PC-9 (cell line): ENCODE measurements around the gene VGLL4. TPM values are rescaled to one million over a fixed set of nuclear protein-coding genes. Genes with fewer than 3 reads are reported as not detected.

Experiments used
- BruUV-seq: library from RNA; stranded (reverse); fragments of 400-500 nt; replicated peaks from 2 replicates; lab custom pipeline; 2021; lab: Mats Ljungman, UMichigan
- CTCF ChIA-PET: fragments of 300-600 bp; sonication (Branson Sonifier 250); formaldehyde crosslinking; loops from one replicate; lab custom pipeline; 2022; ENCODE audit warnings: antibody characterized with exemption; lab: Charles Lee
- POLR2A ChIA-PET: fragments of 300-600 bp; sonication (Branson Sonifier 250); formaldehyde crosslinking; loops from one replicate; lab custom pipeline; 2022; ENCODE audit warnings: antibody characterized with exemption; ENCODE audit not compliant: unreplicated experiment; lab: Charles Lee
- DNase-seq, 2 experiments: peaks; one replicate each; pipeline versions ENCODE4 v3.0.0 to v3.0.0-alpha.2; 2015 to 2022; ENCODE audit warnings: mixed read lengths in 1 of 2
- H2AFZ ChIP-seq: fragments of 200-600 bp; sonication (generic); 2 replicates; pipeline ENCODE4 v1.8.1; 2017; ENCODE audit warnings: antibody characterized with exemption
- H3F3A ChIP-seq: fragments of 200-600 bp; sonication (generic); 2 replicates; pipeline ENCODE4 v1.8.1; 2017; ENCODE audit warnings: antibody characterized with exemption, mild to moderate bottlenecking, low read depth; ENCODE audit not compliant: insufficient read depth
- H3K27ac ChIP-seq: fragments of 200-600 bp; sonication (generic); 2 replicates; pipeline ENCODE4 v1.6.1; 2016; ENCODE audit warnings: mixed run types
- H3K27me3 ChIP-seq: fragments of 200-600 bp; sonication (generic); 2 replicates; pipeline ENCODE4 v1.6.1; 2016; ENCODE audit warnings: low read depth, mixed run types; ENCODE audit not compliant: insufficient read depth
- H3K36me3 ChIP-seq: fragments of 200-600 bp; sonication (generic); 2 replicates; pipeline ENCODE4 v1.6.1; 2016; ENCODE audit warnings: low read depth, mixed run types
- H3K4me1 ChIP-seq: fragments of 200-600 bp; sonication (generic); replicated peaks from 2 replicates; pipeline ENCODE4 v1.6.1; 2016; ENCODE audit warnings: mixed run types; ENCODE audit not compliant: insufficient read depth
- H3K4me2 ChIP-seq: fragments of 200-600 bp; sonication (generic); 2 replicates; pipeline ENCODE4 v1.6.1; 2017; ENCODE audit warnings: mixed run types
- H3K4me3 ChIP-seq: fragments of 200-600 bp; sonication (generic); 2 replicates; pipeline ENCODE4 v1.6.1; 2016; ENCODE audit warnings: mixed run types
- H3K79me2 ChIP-seq: fragments of 200-600 bp; sonication (generic); 2 replicates; pipeline ENCODE4 v1.6.1; 2017; ENCODE audit warnings: low read depth, mixed run types
- H3K9me2 ChIP-seq: fragments of 200-600 bp; sonication (generic); 2 replicates; pipeline ENCODE4 v1.8.1; 2017; ENCODE audit warnings: mild to moderate bottlenecking; ENCODE audit not compliant: insufficient read depth
- H3K9me3 ChIP-seq: fragments of 200-600 bp; sonication (generic); 2 replicates; pipeline ENCODE4 v1.8.1; 2016; ENCODE audit warnings: low read depth; ENCODE audit not compliant: insufficient read depth
- H4K20me1 ChIP-seq: fragments of 200-600 bp; sonication (generic); 2 replicates; pipeline ENCODE4 v1.8.1; 2017; ENCODE audit not compliant: insufficient read depth
- CTCF ChIP-seq: fragments of 200-600 bp; sonication (generic); conservative IDR thresholded peaks from 2 replicates; pipeline ENCODE4 v1.6.1; 2017; ENCODE audit warnings: mixed run types, antibody characterized with exemption, mild to moderate bottlenecking, moderate library complexity
- EZH2 ChIP-seq: fragments of 200-600 bp; sonication (generic); IDR thresholded peaks from 2 replicates; pipeline ENCODE4 v1.8.0; 2017; ENCODE audit warnings: antibody characterized with exemption, low read depth
- intact Hi-C: fragments of 100-400 bp; cut with micrococcal nuclease; formaldehyde crosslinking; loops from one replicate; pipeline ENCODE4 v1.10.0; 2022; ENCODE audit not compliant: unreplicated experiment
- total RNA-seq: library from RNA; stranded (reverse); gene quantifications from 2 replicates; pipeline ENCODE4 v1.2.3, GENCODE V29; 2021

The VGLL4 gene
- total RNA-seq, 1 experiment from 2014 or later = 42.2 TPM

- no peaks in the 10 kb centered on the region for H3K27me3 ChIP-seq
- peaks cover 5% of the 10 kb centered on the region; the same call in 1 of the 2 replicates for H4K20me1 ChIP-seq
- CTCF ChIA-PET = no interaction called here
- no peak overlapping the region for H3K4me3 ChIP-seq
- no peak for TF ChIP-seq CTCF
- no peak for TF ChIP-seq EZH2
- H3K79me2 ChIP-seq = peaks cover 11% of the 10 kb centered on the region; the same call in 1 of the 2 replicates
- POLR2A ChIA-PET = no interaction called here
- H3K36me3 ChIP-seq = no peaks in the 10 kb centered on the region
- no peaks in the 10 kb centered on the region for H3K4me1 ChIP-seq
- no peak overlapping the region for H3K4me2 ChIP-seq
- BruUV-seq = no TSS peak
- H2AFZ ChIP-seq = no peak overlapping the region
- intact Hi-C loops = no loop called here
- peaks cover 17% of the 10 kb centered on the region for H3F3A ChIP-seq
- no peaks in the 10 kb centered on the region for H3K9me2 ChIP-seq
- no peaks in the 10 kb centered on the region for H3K9me3 ChIP-seq
- no peak for DNase-seq
- no peak overlapping the region for H3K27ac ChIP-seq
Measured at GRCh38 chr3:11680509-11680908, 36.8 kb upstream of the VGLL4 start.

DNA sequence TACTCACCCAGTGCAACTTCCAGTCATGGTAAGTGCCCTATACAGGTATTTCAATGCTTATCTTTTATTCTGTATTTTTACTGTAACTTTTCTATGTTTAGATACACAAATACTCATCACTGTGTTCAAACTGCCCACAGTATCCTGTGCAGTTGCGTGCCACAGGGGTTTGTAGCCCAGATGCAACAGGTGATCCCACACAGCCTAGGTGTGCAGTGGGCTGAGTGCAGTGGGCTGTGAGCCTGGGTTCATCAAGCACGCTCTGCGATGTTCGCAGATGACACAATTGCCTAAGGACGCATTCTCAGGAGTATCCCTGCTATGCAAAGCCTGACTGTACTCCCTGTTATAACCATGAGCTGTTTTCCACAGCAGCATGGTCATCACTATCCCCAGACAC is 36.2 kb upstream of the VGLL4 start:
- ChIA-PET POLR2A (no interaction called here), CTCF (no interaction called here)
- DNase-seq = no peak
- TF ChIP-seq CTCF (no peak), EZH2 (no peak)
- no peaks in the 10 kb centered on the region for H3K9me2 ChIP-seq
- H3K27me3 ChIP-seq = no peaks in the 10 kb centered on the region
- no peak overlapping the region for H3K4me2 ChIP-seq
- H4K20me1 ChIP-seq = peaks cover 5% of the 10 kb centered on the region; the same call in 1 of the 2 replicates
- intact Hi-C loops = loop anchor here (10.0 kb wide), 1 partner anchor 95 kb away; no protein-coding TSS in a partner anchor
- H3K9me3 ChIP-seq = no peaks in the 10 kb centered on the region
- no peaks in the 10 kb centered on the region for H3K36me3 ChIP-seq
- H3K79me2 ChIP-seq = peaks cover 17% of the 10 kb centered on the region; the same call in 1 of the 2 replicates
- H2AFZ ChIP-seq = no peak overlapping the region
- no TSS peak for BruUV-seq
- H3K4me3 ChIP-seq = no peak overlapping the region
- H3K4me1 ChIP-seq = no peaks in the 10 kb centered on the region
- peaks cover 17% of the 10 kb centered on the region for H3F3A ChIP-seq
- H3K27ac ChIP-seq = no peak overlapping the region

GRCh38 chr3:11672363-11672762 is 28.6 kb upstream of the VGLL4 start:
- Histone ChIP-seq H3K4me1 (peaks cover 16% of the 10 kb centered on the region), H3F3A (peaks cover 18% of the 10 kb centered on the region), H3K9me3 (no peaks in the 10 kb centered on the region), H2AFZ (no peak overlapping the region), H3K4me3 (no peak overlapping the region), H3K4me2 (peak overlapping the region; percentile 22), H4K20me1 (peaks cover 15% of the 10 kb centered on the region; the same call in 1 of the 2 replicates), H3K79me2 (peaks cover 52% of the 10 kb centered on the region), H3K36me3 (no peaks in the 10 kb centered on the region), H3K27ac (peak overlapping the region; percentile 24), H3K9me2 (no peaks in the 10 kb centered on the region), H3K27me3 (no peaks in the 10 kb centered on the region)
- no TSS peak for BruUV-seq
- ChIA-PET CTCF (no interaction called here), POLR2A (interaction anchor here (0.6 to 0.7 kb wide), 2 partner anchors 19 to 27 kb away, joined by 3 to 5 read pairs; no protein-coding TSS in a partner anchor)
- TF ChIP-seq EZH2 = no peak
- no peak for TF ChIP-seq CTCF
- no peak for DNase-seq
- intact Hi-C loops = loop anchor here (5.0 to 10.0 kb wide), 2 partner anchors 45 to 102 kb away; no protein-coding TSS in a partner anchor
